HEK293 (cell line): ENCODE data around the gene NUFIP2.

ENCODE experiments used
- BCL11B ChIP-seq: fragments of 450-650 bp; formaldehyde crosslinking; IDR thresholded peaks from 2 replicates; pipeline ENCODE4 v1.5.1; 2016; ENCODE audit warnings: low read depth, missing biosample characterization, missing genetic modification characterization
- TRIM28 ChIP-seq: IDR thresholded peaks from 2 replicates; pipeline ENCODE4 v1.6.1; 2011; ENCODE audit warnings: low read length, control low read depth, borderline replicate concordance
- YY1 ChIP-seq: fragments of 450-650 bp; formaldehyde crosslinking; IDR thresholded peaks from 2 replicates; pipeline ENCODE4 v1.5.1; 2018; ENCODE audit warnings: missing biosample characterization, missing genetic modification characterization
- ZNF175 ChIP-seq: fragments of 450-650 bp; formaldehyde crosslinking; IDR thresholded peaks from 2 replicates; pipeline ENCODE4 v1.5.1; 2016; ENCODE audit warnings: missing biosample characterization, missing genetic modification characterization
- ZNF248 ChIP-seq: fragments of 450-650 bp; formaldehyde crosslinking; IDR thresholded peaks from 2 replicates; pipeline ENCODE4 v1.5.1; 2017; ENCODE audit warnings: missing biosample characterization, missing genetic modification characterization
- ZNF292 ChIP-seq: fragments of 450-650 bp; formaldehyde crosslinking; IDR thresholded peaks from 2 replicates; pipeline ENCODE4 v1.5.1; 2016; ENCODE audit warnings: low read depth, missing biosample characterization, missing genetic modification characterization, borderline replicate concordance
- ZNF350 ChIP-seq: fragments of 450-650 bp; formaldehyde crosslinking; IDR thresholded peaks from 2 replicates; pipeline ENCODE4 v1.5.0; 2017; ENCODE audit warnings: missing biosample characterization, mild to moderate bottlenecking, missing genetic modification characterization
- ZNF473 ChIP-seq: fragments of 450-650 bp; formaldehyde crosslinking; IDR thresholded peaks from 2 replicates; pipeline ENCODE4 v1.5.1; 2017; ENCODE audit warnings: missing biosample characterization, missing genetic modification characterization
- ZNF654 ChIP-seq: fragments of 450-650 bp; formaldehyde crosslinking; IDR thresholded peaks from 2 replicates; pipeline ENCODE4 v1.5.1; 2016; ENCODE audit warnings: low read depth, missing biosample characterization, missing genetic modification characterization
- ZSCAN30 ChIP-seq: fragments of 450-650 bp; IDR thresholded peaks from 2 replicates; pipeline ENCODE4 v1.5.1; 2018; ENCODE audit warnings: missing biosample characterization, mild to moderate bottlenecking, missing genetic modification characterization, moderate library complexity
- TF ChIP-seq, protein P1 (sequence below): fragments of 450-650 bp; formaldehyde crosslinking; IDR thresholded peaks from 2 replicates; pipeline ENCODE4 v1.5.1; 2016; ENCODE audit warnings: missing biosample characterization, missing genetic modification characterization
- TF ChIP-seq, protein P2 (sequence below): fragments of 450-650 bp; formaldehyde crosslinking; IDR thresholded peaks from 2 replicates; pipeline ENCODE4 v1.5.1; 2016; ENCODE audit warnings: missing biosample characterization, missing genetic modification characterization, low read depth
- TF ChIP-seq, protein P3 (sequence below): fragments of 450-650 bp; IDR thresholded peaks from 2 replicates; pipeline ENCODE4 v1.5.1; 2018; ENCODE audit warnings: missing biosample characterization, mild to moderate bottlenecking, missing genetic modification characterization

DNA sequence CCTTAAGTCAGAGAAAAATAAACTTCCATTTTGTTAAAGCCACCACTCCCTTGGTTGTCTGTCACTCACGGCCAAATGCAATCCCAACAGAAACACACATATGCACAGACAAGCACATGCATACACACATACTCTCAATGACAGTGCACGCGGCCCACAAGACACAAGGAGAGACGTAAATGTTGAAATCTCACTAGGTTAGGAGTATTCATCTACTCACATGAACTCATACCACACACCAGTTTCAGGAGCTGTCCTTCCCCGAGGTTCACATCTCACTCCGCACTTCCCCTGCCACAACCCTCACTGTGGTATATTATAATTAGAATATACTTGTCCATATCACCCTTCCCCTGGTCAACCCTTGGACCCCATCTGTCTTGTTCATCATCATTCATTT lies 77.8 kb downstream of the NUFIP2 start:
- TF ChIP-seq, protein P1, sequence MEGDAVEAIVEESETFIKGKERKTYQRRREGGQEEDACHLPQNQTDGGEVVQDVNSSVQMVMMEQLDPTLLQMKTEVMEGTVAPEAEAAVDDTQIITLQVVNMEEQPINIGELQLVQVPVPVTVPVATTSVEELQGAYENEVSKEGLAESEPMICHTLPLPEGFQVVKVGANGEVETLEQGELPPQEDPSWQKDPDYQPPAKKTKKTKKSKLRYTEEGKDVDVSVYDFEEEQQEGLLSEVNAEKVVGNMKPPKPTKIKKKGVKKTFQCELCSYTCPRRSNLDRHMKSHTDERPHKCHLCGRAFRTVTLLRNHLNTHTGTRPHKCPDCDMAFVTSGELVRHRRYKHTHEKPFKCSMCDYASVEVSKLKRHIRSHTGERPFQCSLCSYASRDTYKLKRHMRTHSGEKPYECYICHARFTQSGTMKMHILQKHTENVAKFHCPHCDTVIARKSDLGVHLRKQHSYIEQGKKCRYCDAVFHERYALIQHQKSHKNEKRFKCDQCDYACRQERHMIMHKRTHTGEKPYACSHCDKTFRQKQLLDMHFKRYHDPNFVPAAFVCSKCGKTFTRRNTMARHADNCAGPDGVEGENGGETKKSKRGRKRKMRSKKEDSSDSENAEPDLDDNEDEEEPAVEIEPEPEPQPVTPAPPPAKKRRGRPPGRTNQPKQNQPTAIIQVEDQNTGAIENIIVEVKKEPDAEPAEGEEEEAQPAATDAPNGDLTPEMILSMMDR (tag by site-specific recombination): no peak
- TF ChIP-seq BCL11B (tag by site-specific recombination) (no peak), ZNF292 (tag by site-specific recombination) (no peak), YY1 (tag by site-specific recombination) (no peak), ZNF248 (no peak), ZNF175 (tag by site-specific recombination) (no peak), TRIM28 (no peak), ZNF473 (tag by site-specific recombination) (no peak), ZSCAN30 (tag by site-specific recombination) (no peak), ZNF350 (no peak), ZNF654 (tag by site-specific recombination) (no peak)
- TF ChIP-seq, protein P2, sequence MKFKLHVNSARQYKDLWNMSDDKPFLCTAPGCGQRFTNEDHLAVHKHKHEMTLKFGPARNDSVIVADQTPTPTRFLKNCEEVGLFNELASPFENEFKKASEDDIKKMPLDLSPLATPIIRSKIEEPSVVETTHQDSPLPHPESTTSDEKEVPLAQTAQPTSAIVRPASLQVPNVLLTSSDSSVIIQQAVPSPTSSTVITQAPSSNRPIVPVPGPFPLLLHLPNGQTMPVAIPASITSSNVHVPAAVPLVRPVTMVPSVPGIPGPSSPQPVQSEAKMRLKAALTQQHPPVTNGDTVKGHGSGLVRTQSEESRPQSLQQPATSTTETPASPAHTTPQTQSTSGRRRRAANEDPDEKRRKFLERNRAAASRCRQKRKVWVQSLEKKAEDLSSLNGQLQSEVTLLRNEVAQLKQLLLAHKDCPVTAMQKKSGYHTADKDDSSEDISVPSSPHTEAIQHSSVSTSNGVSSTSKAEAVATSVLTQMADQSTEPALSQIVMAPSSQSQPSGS (tag by site-specific recombination): no peak
- TF ChIP-seq, protein P3, sequence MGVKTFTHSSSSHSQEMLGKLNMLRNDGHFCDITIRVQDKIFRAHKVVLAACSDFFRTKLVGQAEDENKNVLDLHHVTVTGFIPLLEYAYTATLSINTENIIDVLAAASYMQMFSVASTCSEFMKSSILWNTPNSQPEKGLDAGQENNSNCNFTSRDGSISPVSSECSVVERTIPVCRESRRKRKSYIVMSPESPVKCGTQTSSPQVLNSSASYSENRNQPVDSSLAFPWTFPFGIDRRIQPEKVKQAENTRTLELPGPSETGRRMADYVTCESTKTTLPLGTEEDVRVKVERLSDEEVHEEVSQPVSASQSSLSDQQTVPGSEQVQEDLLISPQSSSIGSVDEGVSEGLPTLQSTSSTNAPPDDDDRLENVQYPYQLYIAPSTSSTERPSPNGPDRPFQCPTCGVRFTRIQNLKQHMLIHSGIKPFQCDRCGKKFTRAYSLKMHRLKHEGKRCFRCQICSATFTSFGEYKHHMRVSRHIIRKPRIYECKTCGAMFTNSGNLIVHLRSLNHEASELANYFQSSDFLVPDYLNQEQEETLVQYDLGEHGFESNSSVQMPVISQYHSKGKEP (tag by site-specific recombination): no peak
